Smooth muscle cell of the brain vasculature (primary cell): ENCODE data around the gene CTNNA2.

ENCODE experiments used
- DNase-seq: peaks from one replicate; pipeline ENCODE4 v3.0.0-alpha.2; 2012; ENCODE audit warnings: low read depth, low spot score

The CTNNA2 gene

DNA sequence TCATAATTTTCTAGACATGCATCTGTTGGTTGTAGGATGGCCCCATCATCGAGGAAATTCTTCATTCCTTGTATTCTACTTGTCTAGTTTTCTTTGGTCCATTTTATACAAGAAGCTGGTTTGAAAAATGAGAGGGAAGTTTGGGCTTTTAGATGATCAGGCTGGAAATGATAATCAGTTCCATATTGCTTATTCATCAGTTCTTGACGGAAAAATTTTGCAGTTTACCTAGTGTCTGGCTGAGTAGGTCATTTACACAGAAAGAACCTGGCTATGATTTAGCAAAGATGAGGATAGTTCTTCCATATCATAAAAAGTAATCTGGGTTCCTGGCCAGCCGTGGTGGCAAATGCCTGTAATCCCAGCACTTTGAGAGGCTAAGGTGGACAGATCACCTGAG, 416.8 kb downstream of the CTNNA2 start:
- DNase-seq, result no peak

DNA sequence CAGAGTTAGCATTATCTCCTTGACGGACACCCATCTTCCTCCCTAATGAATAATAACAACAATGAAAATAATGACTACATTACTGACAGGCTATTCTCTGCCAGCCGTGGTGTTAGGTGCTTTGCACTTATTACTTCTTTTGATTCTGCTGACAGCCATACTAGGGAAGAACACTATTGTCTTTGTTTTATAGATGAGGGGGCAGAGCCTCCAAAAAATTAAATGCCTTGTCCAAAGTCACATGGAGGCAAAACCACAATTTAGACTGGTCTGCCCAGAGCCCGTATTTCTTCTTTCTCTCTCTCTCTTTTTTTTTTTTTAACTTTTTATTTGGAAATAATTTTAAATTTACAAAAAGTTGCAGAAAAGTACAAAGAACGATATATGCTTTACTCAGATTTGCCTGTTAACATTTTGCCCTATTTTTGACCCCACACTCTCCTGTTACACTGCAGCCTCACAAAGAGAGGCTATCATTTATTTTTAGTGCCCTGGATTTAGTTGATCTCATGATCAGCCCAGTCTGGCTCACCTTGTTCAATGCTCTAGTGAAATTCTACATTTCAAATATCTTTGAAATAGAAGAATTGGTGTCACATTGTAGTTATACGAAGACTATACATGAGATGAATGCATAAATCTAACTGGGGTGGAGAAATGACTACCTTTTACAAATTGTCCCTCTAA, 422.3 kb downstream of the CTNNA2 start:
- no peak for DNase-seq

DNA sequence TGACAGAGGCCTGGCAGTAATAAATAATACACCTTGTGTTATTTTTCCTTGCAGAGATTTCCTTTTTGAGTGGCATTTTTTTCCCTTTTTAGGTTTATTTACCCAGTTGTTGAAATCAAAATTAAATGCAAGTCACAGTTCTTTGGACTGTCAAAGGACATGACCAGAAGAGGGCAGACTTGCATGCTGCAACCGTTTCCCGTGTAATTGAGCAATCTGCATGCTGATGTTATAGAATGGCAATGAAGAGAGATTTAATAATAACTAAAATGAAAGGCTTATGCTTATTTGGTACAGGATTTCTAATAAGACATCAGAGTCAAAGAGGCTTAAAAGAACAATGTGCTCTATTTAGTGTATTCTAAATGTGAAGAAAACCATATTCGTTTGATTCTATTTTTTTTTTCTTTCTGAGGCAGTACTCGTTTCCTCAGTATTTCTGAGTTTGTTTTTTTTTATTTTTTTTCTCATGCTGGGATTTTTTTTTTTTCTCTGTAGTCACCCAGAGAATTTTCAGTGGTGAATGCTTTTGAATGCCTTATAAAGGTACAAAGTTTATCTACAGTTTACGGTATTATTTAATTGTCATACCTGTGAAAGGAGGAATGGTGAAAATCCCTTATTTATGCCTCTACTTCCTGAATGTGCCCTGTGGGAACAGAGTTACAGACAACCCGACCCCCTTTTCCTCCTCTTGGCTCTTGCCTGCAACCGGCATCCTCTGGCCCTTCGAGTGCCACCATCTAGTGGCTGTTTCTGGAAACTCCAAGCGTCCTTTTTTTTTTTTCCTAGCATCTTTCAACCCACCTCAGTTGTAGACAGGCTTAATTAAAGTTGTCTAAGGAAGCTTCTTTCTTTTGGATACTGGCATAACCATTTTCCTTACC, 423.2 kb downstream of the CTNNA2 start:
- peak; percentile 0 for DNase-seq

DNA sequence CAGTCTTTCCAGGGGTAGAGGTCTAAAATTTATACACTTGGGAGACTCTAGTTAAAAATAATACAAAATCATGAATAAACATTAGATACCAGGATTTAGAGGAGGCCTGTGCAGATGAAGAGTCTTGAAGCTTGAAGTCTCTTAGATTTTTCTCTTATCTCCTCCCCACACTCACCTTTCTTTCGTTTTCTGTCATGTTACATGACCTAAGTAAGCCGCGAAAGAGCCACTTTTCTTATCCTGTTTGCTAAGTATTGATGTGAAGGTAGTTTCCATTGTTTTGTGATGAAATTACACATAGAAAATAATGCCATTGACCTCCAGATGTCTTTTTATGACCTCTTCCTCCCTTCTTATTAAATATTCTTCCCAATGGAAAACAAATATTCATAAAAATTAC, 423.9 kb downstream of the CTNNA2 start:
- DNase-seq, result no peak

DNA sequence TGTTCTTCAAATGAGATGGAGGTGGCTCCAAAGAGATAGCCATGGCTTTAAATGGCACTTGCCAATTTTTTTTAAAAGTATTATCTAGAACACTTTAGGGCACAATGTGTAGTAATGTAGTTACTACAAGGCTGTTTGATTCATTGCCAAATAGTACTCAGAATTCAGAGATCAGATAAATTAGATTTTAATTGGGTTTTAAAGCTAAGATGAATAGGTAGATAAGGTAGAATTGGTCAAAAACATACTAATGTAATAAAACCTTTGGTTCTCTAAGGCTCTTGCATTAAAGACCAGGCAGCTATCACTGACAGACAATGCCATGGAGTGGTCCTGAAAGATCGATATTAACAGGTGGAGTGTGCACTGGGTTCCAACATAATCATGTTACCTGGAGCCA, 425.8 kb downstream of the CTNNA2 start:
- DNase-seq, result no peak

DNA sequence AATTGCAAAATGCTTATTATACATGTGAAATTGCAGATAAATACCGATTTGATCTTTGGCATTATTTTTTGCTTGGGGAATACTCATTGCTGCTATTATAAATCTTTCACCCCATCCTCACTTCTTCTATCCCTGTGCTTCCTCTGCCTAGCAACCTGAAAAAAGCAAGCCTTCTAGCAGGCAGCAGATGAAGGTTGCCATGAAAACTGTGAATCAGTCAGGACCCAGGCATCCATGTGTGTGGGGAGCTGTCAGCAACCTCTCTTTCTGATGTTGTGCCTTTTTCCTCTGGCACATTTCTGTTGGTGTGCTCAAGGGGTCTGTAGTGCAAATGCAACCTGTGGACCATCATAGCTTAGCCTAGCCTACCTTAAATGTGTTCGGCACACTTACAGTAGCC, 427.5 kb downstream of the CTNNA2 start:
- DNase-seq, result no peak

DNA sequence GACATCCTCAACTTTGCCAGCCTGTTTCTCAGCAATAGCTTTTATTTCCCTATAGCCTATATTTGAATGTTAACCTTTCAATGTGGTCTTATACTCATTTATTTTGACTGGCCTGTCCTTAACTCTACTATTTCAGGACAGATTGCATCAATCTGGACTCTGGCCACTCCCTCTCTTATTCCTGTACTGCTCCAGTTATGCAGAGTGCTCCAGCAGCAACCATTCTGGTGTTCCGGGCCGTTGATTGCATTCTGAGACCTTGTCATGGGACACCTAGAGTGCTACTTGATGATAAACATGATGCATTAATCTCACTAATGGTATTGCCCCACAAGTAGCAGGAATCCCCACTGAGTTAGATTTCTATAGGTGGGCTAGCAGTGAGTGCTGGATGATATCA, 428.3 kb downstream of the CTNNA2 start:
- DNase-seq, result no peak

DNA sequence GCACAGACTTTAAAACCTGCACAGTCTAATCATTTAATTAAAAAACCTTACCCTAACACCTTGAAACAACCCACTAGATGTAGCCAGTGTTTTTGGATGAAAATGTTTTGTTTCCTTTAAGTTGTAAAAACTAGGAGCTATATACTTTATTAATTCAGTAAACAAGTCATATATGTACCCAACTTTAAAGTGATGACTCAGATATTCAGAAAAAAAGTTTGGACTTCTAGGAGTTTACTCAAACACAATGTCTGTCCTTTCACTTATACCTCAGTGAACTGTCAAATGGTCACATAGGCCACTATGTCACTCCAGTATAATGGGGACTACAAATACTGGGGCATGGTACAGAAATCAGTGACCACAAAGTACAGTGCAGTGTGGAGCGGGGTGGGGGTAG, 431.4 kb downstream of the CTNNA2 start:
- DNase-seq, result no peak

DNA sequence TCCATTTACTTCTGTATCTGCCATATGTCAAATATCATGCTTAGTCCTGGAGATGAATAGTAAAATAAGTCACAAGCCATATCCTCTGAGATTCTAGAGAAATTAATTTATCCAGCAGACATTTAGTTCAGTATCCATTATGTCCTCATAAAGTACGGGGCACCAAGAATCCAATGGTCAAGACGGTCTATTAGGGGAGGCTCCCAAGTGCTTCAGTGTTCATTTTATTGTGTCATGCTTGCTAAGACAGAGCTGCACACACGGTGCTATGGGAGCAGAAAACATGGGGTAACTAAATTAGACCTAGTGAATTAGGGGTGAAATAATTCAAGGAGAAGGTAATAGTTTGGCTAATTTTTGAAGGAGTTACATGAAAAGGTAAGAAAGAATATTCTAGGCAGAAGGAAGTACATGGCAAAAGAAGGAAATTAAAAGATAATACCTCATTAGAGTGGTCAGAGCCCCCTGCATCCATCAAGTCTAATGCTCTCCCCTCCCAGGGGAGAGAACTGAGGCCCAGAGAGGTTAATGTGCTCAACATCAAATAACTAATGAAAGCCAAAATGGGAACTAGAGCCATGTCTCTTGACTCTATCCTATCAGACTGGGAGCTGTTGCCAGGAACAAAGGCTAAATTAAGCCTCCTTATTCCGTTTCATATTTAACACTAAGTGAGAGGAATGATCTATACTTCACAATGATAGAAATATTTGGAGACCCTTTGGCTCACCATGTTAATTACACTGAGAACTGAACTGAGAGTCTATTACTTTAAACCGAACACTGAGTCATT, 433.0 kb downstream of the CTNNA2 start:
- no peak for DNase-seq

DNA sequence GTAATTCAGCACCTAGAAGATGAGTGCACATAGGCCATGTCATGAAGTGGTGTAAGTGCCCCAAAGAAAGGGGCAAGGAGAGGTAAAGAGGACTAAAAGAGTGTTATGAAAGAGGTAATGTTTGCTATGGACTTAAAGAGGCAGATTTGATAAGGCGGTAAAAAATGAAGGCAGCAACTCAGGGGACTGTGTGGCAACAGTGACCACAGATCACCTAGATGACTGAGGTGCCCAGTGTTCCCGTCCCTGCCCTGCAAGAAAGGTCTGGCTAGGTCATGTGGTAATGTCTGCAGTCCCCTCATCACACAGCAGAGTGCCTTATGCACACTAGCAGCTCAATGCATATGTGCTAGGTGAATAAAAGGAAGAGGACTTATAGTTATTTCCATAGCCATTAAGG, 434.9 kb downstream of the CTNNA2 start:
- DNase-seq, result no peak

DNA sequence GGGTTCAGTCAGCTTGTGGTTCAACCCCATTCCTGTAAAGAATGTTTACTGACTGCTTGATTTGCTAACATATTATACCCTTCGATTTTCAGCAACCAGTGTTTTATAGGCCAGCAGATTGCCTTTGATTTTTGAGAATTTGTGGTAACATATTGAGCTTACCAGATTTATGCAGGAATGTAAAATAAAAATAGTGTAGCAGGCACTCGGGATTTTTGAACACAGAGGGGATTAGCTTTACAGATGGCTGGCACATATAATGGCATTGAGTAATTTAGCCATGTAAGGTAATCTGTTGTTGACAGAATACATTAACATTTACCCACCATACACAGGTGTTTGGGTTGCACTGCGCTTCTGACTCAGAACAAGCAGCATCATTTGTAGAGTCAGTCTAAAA, 437.7 kb downstream of the CTNNA2 start:
- DNase-seq, result no peak

DNA sequence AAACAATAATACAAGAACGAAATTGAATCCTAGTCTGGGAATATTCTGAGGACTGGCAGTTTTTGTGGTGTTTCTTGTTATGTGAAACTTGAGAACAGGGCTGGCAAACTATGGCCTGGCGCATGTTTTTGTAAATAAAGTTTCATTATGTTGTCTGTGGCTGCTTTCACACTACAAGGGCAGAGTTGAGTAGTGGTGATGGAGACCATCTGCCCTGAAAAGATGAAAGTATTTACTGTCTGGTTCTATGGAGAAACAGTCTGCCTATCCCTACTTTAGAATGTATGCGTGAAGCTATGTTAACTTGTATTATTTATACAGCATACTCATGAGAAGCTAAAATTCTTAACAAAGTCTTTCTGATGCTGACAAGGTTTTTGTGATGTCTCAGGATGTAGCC, 439.8 kb downstream of the CTNNA2 start:
- no peak for DNase-seq

DNA sequence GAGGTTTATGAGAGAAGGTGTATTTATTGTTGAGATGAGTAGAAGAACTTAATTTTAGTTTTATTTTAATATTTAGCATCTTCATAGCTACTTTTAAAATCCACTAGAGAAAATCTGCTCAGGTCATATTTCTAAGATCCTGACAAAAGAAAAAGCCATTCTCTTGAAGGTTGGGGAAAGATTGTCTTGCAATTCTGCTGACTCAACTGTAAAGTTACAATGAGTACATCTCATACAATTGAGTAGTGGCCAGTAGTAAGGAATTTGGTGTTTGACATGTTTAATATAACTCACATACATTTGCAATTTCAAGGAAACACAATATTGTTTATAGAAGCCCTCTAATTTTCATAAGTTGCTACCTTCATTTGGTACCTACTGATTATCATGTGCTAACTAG, 447.2 kb downstream of the CTNNA2 start:
- no peak for DNase-seq

DNA sequence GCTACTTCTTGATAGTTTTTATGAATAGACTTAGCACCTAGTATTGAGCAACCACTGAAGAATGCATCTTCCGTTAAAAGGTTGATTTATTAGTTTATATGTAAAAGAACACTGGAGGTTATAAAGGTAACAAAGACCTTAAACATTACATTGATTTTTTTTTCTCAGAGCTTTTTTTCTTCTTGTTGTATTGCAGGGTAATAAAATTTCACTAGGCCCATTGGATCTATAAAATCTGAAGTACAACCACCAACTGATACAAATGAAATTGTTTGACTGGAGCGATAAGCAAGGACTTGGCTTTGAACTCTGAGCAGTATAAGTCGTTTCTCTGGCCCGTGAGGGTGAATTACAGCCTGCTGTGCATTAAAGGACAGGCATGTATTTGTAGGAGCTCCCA, 447.7 kb downstream of the CTNNA2 start:
- no peak for DNase-seq

DNA sequence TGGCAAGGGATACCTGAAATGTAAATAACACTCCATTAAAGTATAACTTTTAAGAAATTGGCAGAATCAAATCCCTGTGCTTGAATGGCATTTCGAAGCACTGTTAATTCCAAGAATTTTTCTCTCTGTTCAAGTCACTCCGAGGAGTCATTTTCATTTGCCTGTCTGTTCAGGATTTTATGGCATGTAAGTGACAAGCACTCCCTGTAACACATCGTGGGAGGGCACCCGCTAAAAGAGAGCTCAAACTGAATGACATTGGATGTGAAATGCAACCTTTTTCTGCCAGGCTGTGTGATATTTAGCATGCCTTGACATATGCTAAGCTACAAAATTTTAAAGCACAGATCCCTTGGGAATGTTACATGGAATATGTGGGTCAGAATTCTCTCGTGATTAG, 452.1 kb downstream of the CTNNA2 start:
- DNase-seq, result no peak

DNA sequence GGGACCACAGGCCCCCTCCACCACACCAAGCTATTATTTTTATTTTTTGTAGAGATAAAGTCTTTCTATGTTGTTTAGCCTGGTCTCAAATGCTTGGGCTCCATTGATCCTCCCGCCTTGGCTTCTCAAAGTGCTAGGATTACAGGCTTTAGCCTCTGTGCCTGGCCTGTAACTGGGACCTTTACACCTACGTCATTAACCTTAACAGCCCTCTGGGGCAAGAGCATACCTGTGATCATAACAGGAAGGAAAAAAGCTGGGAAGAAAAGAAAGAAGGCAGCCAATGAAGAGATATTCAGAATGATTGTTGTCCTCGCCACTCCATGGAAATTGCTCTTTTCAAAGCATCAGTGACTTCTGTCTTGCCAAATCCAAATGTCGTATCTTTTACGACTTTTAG, 453.5 kb downstream of the CTNNA2 start:
- DNase-seq, result no peak

DNA sequence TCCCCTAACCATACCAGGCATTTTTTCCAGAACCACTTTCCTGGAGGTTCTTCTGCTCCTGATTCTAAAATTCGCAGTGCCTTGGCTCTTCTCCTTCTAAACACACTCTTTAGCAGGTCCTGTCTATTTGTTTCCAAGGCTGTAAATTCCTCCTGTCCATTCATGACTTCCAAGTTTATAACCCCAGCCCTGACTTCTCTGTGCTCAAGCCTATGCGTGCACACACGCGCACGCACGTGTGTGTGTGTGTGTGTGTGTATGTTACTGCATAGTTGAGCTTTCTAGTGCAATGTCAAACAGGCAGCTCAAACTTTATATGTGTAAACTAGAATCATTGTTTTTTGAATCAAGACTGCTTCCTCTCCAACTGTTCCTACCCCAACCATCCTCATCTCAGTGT, 454.0 kb downstream of the CTNNA2 start:
- no peak for DNase-seq

DNA sequence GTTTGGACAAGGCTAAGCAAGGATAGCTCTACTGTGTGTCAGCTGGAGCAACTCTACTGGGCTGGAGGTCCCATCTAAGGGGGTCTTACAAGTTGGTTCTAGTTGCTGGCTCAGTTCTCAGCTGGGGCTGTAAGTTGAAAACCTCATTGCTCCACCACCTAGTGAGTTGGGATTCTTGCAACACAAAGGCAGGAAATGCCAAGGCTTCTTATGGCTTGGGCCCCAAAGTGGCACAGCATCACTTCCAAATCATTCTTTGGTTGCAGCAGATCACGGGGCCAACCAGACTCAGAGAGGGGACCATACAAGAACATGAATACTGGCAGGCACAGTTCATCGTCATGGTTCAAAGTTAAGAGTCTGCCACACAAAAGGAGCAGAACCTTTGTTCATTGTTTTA, 459.0 kb downstream of the CTNNA2 start:
- no peak for DNase-seq

DNA sequence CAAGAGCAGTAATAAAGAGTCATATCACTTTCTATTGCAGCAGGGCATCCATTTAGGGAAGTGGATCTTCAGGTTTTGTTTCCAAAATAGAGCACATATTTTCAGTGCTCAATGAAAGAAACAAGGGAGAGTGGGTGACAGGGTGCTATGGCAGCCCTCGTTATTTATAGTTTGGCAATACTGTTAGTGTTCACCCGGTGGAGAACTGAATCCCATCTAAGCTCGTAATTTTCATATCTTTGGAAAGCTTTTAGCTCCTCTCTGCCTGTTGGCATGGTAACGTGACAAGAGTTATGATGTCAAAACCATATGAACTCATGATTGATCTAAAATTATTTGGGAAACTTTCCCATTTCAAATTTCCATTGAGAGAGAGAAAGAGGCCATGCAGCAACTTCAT, 459.8 kb downstream of the CTNNA2 start:
- DNase-seq, result no peak

DNA sequence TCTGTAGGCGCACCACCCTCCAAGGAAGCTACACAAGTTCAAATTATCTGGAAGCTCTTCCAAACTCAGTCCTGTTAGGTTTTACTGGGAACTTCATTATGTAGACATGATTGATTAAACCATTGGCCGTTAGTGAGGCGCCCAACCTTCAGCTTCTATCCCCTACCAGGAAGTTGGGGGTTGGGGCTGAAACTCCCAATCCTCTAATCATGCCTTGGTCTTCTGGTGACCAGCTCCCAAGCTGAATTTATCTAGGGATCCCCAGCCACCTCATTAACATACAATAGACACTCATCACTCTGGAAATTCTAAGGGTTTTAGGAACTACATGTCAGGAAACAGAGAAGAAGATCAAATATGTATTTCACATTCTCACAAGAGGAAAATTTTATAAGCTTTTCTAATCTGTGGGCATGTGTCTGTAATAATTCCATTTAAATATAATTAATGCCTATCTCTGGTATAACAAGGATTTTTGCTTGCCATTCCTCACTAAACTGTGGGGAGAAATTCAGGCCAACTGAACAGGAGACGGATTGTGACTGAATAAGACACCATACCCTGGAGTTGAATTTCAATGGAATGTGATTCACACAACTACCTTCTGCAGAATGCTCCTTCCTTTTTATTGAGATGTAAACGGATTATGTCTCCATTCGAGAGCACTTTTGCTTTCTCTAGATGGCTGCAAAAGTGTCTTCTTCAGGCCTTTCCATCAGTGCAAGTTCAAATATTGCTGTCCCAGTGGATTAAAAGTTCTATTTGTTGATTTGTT, 463.1 kb downstream of the CTNNA2 start:
- DNase-seq, result no peak

DNA sequence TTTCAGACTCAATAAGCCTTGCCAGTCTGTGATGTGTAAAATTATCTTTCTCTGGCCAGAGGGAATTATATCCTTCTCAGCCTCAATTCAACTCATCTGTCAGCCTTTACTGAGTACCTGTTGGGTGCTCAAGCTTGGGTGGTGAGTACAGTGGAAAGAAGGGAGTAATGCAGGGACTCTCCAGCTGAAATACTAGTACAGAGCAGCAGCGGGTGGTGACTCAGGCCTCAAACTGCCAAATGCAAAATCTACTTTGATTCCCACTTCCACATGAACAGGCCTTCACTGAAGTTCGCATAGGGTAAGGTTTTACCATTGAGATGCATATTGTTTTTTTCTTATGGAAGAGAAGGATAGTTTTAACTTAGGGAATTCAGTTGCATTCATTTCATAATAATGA, 464.9 kb downstream of the CTNNA2 start:
- DNase-seq, result no peak

DNA sequence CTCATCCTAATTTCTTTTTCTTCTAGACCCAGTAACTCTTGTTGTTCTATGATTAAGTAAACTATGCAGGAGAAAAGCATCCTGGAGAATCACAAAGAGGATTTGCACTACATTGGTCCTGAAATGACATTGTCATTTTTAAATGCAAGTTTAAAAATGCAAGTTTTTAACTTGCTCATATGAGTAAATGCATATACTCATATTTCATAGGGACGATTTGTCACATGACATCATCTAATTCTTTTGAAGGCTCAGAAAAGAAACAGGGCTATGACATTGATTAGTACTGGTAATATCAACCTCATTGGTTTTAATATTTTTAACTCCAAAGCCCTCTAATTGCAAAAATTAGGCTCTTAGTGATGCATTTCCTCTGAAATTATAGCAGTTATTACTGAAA, 467.3 kb downstream of the CTNNA2 start:
- no peak for DNase-seq
